ENCODE results near the gene ITPR2. TPM values are rescaled to one million over a fixed set of nuclear protein-coding genes. Genes with fewer than 3 reads are reported as not detected.
"Not testable (repeated sequence)": the region's sequence is repeated elsewhere in the genome, so short reads cannot be mapped to it uniquely, and the experiment has no call there.

Gene ITPR2
- total RNA-seq, 2 experiments from 2014 or later, result 25.6 to 44.7 TPM

DNA sequence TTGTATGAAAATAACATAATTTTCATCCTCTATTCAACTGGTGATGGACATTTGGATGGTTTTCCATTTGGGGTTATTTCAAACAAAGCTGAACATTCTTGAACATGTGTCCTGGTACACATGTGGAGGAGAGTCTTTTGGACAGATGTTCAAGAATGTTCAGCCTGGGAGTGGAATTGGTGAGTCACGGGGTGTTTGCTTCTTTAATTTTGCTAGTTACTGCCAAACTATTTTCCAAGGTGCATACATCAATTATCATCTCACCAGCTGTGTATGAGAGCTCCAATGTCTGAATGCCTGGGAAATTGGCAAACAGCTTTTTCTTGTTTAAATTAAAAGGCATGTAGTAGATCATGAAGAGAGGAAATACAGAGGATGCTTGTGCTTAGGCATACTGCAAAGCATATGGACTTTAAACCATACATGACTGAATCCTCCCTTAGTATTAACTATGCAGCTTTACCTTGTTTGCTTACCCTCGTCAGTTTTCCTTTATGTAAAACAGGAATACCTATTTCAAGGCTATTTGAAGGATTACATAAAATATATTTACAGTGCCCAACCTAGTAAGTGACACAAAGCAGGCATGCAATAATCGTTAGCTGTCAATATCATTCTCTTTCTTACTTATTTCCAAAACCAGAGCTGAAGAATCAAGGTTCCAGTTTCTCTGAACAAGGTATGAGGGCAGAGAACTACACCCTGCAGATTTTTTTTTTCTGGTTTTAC lies 152.1 kb downstream of the ITPR2 start:
- DNase-seq (ENCODE audit: low spot score), result no peak
- TF ChIP-seq, protein P1, sequence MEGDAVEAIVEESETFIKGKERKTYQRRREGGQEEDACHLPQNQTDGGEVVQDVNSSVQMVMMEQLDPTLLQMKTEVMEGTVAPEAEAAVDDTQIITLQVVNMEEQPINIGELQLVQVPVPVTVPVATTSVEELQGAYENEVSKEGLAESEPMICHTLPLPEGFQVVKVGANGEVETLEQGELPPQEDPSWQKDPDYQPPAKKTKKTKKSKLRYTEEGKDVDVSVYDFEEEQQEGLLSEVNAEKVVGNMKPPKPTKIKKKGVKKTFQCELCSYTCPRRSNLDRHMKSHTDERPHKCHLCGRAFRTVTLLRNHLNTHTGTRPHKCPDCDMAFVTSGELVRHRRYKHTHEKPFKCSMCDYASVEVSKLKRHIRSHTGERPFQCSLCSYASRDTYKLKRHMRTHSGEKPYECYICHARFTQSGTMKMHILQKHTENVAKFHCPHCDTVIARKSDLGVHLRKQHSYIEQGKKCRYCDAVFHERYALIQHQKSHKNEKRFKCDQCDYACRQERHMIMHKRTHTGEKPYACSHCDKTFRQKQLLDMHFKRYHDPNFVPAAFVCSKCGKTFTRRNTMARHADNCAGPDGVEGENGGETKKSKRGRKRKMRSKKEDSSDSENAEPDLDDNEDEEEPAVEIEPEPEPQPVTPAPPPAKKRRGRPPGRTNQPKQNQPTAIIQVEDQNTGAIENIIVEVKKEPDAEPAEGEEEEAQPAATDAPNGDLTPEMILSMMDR (conservative IDR thresholded peaks at IDR 0.05; ENCODE audit: low read length), result no peak
- no peak for TF ChIP-seq EZH2phosphoT487 (IDR thresholded peaks at IDR 0.05; ENCODE audit: borderline replicate concordance, low read depth, low read length)
- H3K27ac ChIP-seq (ENCODE audit: low read depth, low read length, poor library complexity, severe bottlenecking), result no peak overlapping the region
- CTCF ChIA-PET (ENCODE audit: unreplicated experiment), result no interaction called here
- H4K20me1 ChIP-seq (ENCODE audit: insufficient read depth, low read length), result no peaks in the 10 kb centered on the region
- intact Hi-C loops (cut with micrococcal nuclease; ENCODE audit: unreplicated experiment), result no loop called here
- H3K36me3 ChIP-seq (ENCODE audit: insufficient read depth, low read length), result peaks cover 16% of the 10 kb centered on the region
- no TSS peak for BruUV-seq (replicated peaks)
- no peaks in the 10 kb centered on the region for H3K9me3 ChIP-seq (ENCODE audit: low read length)
- no peaks in the 10 kb centered on the region for H3K79me2 ChIP-seq (ENCODE audit: insufficient read depth, low read depth, low read length)
- H3K4me3 ChIP-seq (ENCODE audit: low read depth, low read length, poor library complexity, severe bottlenecking), result no peak overlapping the region
- POLR2A ChIA-PET, result interaction anchor here (0.7 kb wide), 1 partner anchor 174 kb away, joined by 4 read pairs; no protein-coding TSS in a partner anchor
- no peaks in the 10 kb centered on the region for H3K4me1 ChIP-seq (ENCODE audit: insufficient read depth, low read length, poor library complexity, severe bottlenecking)
- H3K9me2 ChIP-seq (ENCODE audit: insufficient read depth, low read length), result no peaks in the 10 kb centered on the region
- no peak overlapping the region for H2AFZ ChIP-seq (ENCODE audit: low read length)
- H3K4me2 ChIP-seq (ENCODE audit: low read length), result no peak overlapping the region

DNA sequence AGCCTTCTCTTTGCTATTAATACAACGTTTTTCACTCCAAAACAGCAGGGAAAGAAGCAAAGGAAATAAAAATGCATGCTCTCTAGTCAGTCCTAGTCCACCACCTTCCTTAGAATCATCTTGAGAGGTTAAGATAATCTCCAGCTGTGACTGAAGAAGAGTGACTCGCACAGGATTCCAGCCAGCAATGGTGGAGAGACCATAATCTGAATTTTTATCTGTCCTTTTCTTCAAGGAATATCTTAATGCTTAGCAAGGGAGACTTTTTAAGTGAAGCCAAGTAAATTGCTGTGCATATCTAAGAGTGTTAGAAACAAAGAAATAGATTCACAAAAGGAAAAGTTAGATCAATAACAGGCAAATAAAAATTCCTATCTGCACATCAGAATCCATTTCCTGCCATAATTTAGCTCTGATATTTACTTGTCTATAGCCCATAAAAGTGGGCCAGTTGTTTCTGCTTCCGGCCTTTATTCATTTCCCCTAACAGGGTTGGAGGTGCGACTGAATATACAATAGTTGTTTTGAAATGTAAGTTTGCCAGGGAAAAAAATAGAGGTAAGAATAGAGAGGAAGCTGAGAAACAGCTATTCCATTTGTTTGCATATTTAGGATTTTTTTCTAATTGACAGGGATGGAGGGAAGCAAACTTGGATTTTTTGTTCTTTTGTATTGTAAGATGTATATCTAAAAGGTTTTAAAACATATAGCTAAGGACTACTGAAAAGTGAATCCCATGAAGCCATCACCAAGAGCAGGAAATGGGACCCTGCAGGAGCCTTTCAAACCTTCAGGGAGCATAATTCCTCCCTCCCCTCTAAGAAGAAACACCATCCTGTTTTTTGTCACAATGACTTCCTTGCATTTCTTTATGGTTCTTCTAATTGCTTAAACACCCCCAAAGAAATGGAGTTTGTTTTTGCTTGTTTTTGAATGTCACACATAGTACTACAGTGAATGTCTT lies 154.0 kb downstream of the ITPR2 start:
- H3K4me3 ChIP-seq (ENCODE audit: low read depth, low read length, poor library complexity, severe bottlenecking), result no peak overlapping the region
- H4K20me1 ChIP-seq (ENCODE audit: insufficient read depth, low read length), result no peaks in the 10 kb centered on the region
- no peak overlapping the region for H2AFZ ChIP-seq (ENCODE audit: low read length)
- no peak overlapping the region for H3K4me2 ChIP-seq (ENCODE audit: low read length)
- H3K9me3 ChIP-seq (ENCODE audit: low read length), result no peaks in the 10 kb centered on the region
- H3K27ac ChIP-seq (ENCODE audit: low read depth, low read length, poor library complexity, severe bottlenecking), result no peak overlapping the region
- ChIA-PET POLR2A (interaction anchor here (0.6 to 0.7 kb wide), 3 partner anchors 42 to 1109 kb away, joined by 3 to 4 read pairs (median 3); no protein-coding TSS in a partner anchor), CTCF (ENCODE audit: unreplicated experiment) (no interaction called here)
- H3K79me2 ChIP-seq (ENCODE audit: insufficient read depth, low read depth, low read length), result no peaks in the 10 kb centered on the region
- no peak for DNase-seq (ENCODE audit: low spot score)
- H3K36me3 ChIP-seq (ENCODE audit: insufficient read depth, low read length), result peaks cover 12% of the 10 kb centered on the region
- no peaks in the 10 kb centered on the region for H3K9me2 ChIP-seq (ENCODE audit: insufficient read depth, low read length)
- no peaks in the 10 kb centered on the region for H3K4me1 ChIP-seq (ENCODE audit: insufficient read depth, low read length, poor library complexity, severe bottlenecking)
- TF ChIP-seq, protein P1 (conservative IDR thresholded peaks at IDR 0.05; ENCODE audit: low read length), result no peak
- intact Hi-C loops (cut with micrococcal nuclease; ENCODE audit: unreplicated experiment), result no loop called here
- BruUV-seq (replicated peaks), result no TSS peak

DNA sequence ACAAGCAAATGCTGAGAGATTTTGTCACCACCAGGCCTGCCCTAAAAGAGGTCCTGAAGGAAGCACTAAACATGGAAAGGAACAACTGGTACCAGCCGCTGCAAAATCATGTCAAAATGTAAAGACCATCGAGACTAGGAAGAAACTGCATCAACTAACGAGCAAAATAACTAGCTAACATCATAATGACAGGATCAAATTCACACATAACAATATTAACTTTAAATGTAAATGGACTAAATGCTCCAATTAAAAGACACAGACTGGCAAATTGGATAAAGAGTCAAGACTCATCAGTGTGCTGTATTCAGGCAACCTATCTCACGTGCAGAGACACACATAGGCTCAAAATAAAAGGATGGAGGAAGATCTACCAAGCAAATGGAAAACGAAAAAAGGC lies 161.5 kb downstream of the ITPR2 start:
- H2AFZ ChIP-seq (ENCODE audit: low read length); H3K79me2 ChIP-seq (ENCODE audit: insufficient read depth, low read depth, low read length); H3K9me2 ChIP-seq (ENCODE audit: insufficient read depth, low read length); POLR2A ChIA-PET; DNase-seq (ENCODE audit: low spot score); BruUV-seq (replicated peaks); H4K20me1 ChIP-seq (ENCODE audit: insufficient read depth, low read length); H3K4me2 ChIP-seq (ENCODE audit: low read length); H3K4me3 ChIP-seq (ENCODE audit: low read depth, low read length, poor library complexity, severe bottlenecking); intact Hi-C loops (cut with micrococcal nuclease; ENCODE audit: unreplicated experiment); H3K27ac ChIP-seq (ENCODE audit: low read depth, low read length, poor library complexity, severe bottlenecking); H3K4me1 ChIP-seq (ENCODE audit: insufficient read depth, low read length, poor library complexity, severe bottlenecking); H3K36me3 ChIP-seq (ENCODE audit: insufficient read depth, low read length); H3K9me3 ChIP-seq (ENCODE audit: low read length); CTCF ChIA-PET (ENCODE audit: unreplicated experiment): not testable (repeated sequence)
